CD14-positive monocyte (primary cell): ENCODE results near the gene ZNF32. TPM values are rescaled to one million over a fixed set of nuclear protein-coding genes. Genes with fewer than 3 reads are reported as not detected.

Experiments
- DNase-seq, 3 donors: peaks; one replicate each; pipeline ENCODE4 v3.0.0-alpha.2; 2011 to 2022
- H2AFZ ChIP-seq: 2 replicates; pipeline ENCODE4 v1.6.0; 2012; ENCODE audit warnings: mild to moderate bottlenecking, low read depth, low read length, inconsistent platforms; ENCODE audit not compliant: insufficient read depth, poor library complexity, severe bottlenecking
- H3K27ac ChIP-seq, 2 donors: 1 replicate in 1 of 2; 2 replicates in 1 of 2; pipeline ENCODE4 v1.5.1; 2012 to 2013; ENCODE audit warnings: low read length in 2 of 2, control low read depth in 1 of 2, inconsistent platforms in 1 of 2, low read depth in 1 of 2, mild to moderate bottlenecking in 1 of 2
- H3K27me3 ChIP-seq, 2 donors: one replicate each; pipeline versions ENCODE4 v1.6.0 to v1.6.1; 2011 to 2013; ENCODE audit warnings: low read length in 2 of 2; ENCODE audit not compliant: control insufficient read depth in 2 of 2, insufficient read depth in 2 of 2
- H3K36me3 ChIP-seq, 2 donors: replicated peaks in 1 of 2; 1 replicate in 1 of 2; 2 replicates in 1 of 2; pipeline versions ENCODE4 v1.5.1 to v1.6.1; 2012 to 2013; ENCODE audit warnings: low read length in 2 of 2, control low read depth in 1 of 2, inconsistent platforms in 1 of 2, mild to moderate bottlenecking in 1 of 2; ENCODE audit not compliant: insufficient read depth in 2 of 2, control insufficient read depth in 1 of 2
- H3K4me1 ChIP-seq, 2 donors: 1 replicate in 1 of 2; 2 replicates in 1 of 2; pipeline versions ENCODE4 v1.5.1 to v1.6.1; 2012 to 2013; ENCODE audit warnings: low read length in 2 of 2, control low read depth in 1 of 2, inconsistent platforms in 1 of 2, mild to moderate bottlenecking in 1 of 2, moderate library complexity in 1 of 2; ENCODE audit not compliant: insufficient read depth in 2 of 2, control insufficient read depth in 1 of 2
- H3K4me2 ChIP-seq: replicated peaks from 2 replicates; pipeline ENCODE3; 2012; ENCODE audit warnings: low read length, moderate library complexity, mild to moderate bottlenecking; ENCODE audit not compliant: poor library complexity, severe bottlenecking; ENCODE audit errors: extremely low read depth
- H3K4me3 ChIP-seq, 3 experiments: fragments of 200-600 bp in 1 of 3; sonication (generic) in 1 of 3; replicated peaks in 1 of 3; 1 replicate in 2 of 3; 2 replicates in 1 of 3; pipeline ENCODE4 v1.5.1; 2011 to 2013; ENCODE audit warnings: low read length in 3 of 3, mild to moderate bottlenecking in 3 of 3, control low read depth in 2 of 3, low read depth in 2 of 3, inconsistent platforms in 1 of 3, moderate library complexity in 1 of 3
- H3K79me2 ChIP-seq: 2 replicates; pipeline ENCODE4 v1.6.0; 2012; ENCODE audit warnings: mild to moderate bottlenecking, control low read depth, inconsistent platforms, low read length, moderate library complexity; ENCODE audit not compliant: insufficient read depth
- H3K9ac ChIP-seq: 2 replicates; pipeline ENCODE4 v1.6.0; 2017; ENCODE audit warnings: low read length, mild to moderate bottlenecking; ENCODE audit not compliant: insufficient read depth, poor library complexity, severe bottlenecking
- H3K9me3 ChIP-seq, 2 donors: replicated peaks in 1 of 2; 1 replicate in 1 of 2; 2 replicates in 1 of 2; pipeline versions ENCODE4 v1.5.1 to v1.6.1; 2012 to 2013; ENCODE audit warnings: low read length in 2 of 2, control low read depth in 1 of 2; ENCODE audit not compliant: control insufficient read depth in 1 of 2, insufficient read depth in 1 of 2
- H4K20me1 ChIP-seq: 2 replicates; pipeline ENCODE4 v1.6.0; 2012; ENCODE audit warnings: mild to moderate bottlenecking, low read length, control low read depth, moderate library complexity; ENCODE audit not compliant: insufficient read depth
- H3K27ac Mint-ChIP-seq, 7 donors: one replicate each; pipeline ENCODE4 v1.8.0; 2020; ENCODE audit warnings: mild to moderate bottlenecking in 7 of 7, mixed read lengths in 7 of 7, moderate library complexity in 6 of 7, inconsistent platforms in 2 of 7
- H3K27me3 Mint-ChIP-seq, 3 donors: one replicate each; pipeline ENCODE4 v1.8.0; 2021 to 2022; ENCODE audit warnings: low read depth in 3 of 3, mild to moderate bottlenecking in 3 of 3, mixed read lengths in 3 of 3, moderate library complexity in 3 of 3, inconsistent platforms in 1 of 3
- H3K36me3 Mint-ChIP-seq, 2 donors: one replicate each; pipeline ENCODE4 v1.8.0; 2020; ENCODE audit warnings: mixed read lengths in 2 of 2, inconsistent platforms in 1 of 2, mild to moderate bottlenecking in 1 of 2
- H3K4me1 Mint-ChIP-seq: one replicate; pipeline ENCODE4 v1.8.0; 2020; ENCODE audit warnings: mild to moderate bottlenecking, mixed read lengths
- H3K4me3 Mint-ChIP-seq, 2 donors: one replicate each; pipeline ENCODE4 v1.8.0; 2020; ENCODE audit warnings: mild to moderate bottlenecking in 2 of 2, mixed read lengths in 2 of 2, moderate library complexity in 1 of 2
- H3K9me3 Mint-ChIP-seq, 7 donors: one replicate each; pipeline ENCODE4 v1.8.0; 2020 to 2022; ENCODE audit warnings: mixed read lengths in 7 of 7, mild to moderate bottlenecking in 6 of 7, moderate library complexity in 6 of 7, inconsistent platforms in 2 of 7
- WGBS: methylation state at CpG from one replicate; pipeline ENCODE4 v1.1.5; 2013; ENCODE audit warnings: missing lambda C conversion rate; ENCODE audit not compliant: insufficient coverage; 5-methylcytosine and 5-hydroxymethylcytosine counted together
- intact Hi-C, 2 donors: fragments of 100-400 bp; cut with micrococcal nuclease; formaldehyde crosslinking; loops; one replicate each; pipeline versions ENCODE4 v1.15.0 to v1.15.1; 2023
- polyA plus RNA-seq, 3 donors: library from polyadenylated mRNA; depleted of rRNA in 1 of 3; unstranded in 2 of 3; stranded (reverse) in 1 of 3; fragments of 300-500 nt in 2 of 3; fragments of >200 nt in 1 of 3; fragmentation: Illumina TruSeq in 2 of 3; gene quantifications; 1 replicate in 2 of 3; 2 replicates in 1 of 3; pipeline ENCODE4 v1.2.3, GENCODE V29; 2012 to 2021
- TF ChIP-seq, protein P1 (sequence below): fragments of 200-600 bp; IDR thresholded peaks from one replicate; pipeline ENCODE4 v1.8.0; 2022; ENCODE audit warnings: antibody characterized with exemption, mild to moderate bottlenecking

The ZNF32 gene
- polyA plus RNA-seq, 3 donors = 16.7 to 33.6 (median 33.0) TPM

DNA sequence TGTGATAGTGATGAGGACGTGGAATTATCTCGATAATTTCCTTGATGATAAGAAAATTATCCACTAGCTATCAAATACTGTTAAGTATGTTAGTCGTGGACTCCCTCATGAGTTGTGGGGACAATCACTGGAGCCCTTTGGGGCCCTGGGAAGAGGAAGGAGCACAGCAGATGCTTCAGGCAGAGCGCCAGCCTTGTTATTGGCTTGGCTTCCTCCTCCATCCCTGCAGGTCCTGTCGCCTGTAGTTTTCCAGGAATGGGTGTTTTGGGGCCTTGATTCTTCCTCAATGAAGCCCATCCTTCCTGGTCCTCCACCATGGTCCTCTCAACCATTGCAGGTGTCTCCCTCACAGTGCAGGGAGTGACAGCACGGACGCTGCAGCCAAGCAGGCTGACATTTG lies 32.5 kb upstream of the ZNF32 start:
- H3K27me3 ChIP-seq = no peaks in the 10 kb centered on the region
- H3K79me2 ChIP-seq = no peaks in the 10 kb centered on the region
- H3K36me3 ChIP-seq = no peaks in the 10 kb centered on the region
- DNase-seq = no peak
- Mint-ChIP-seq H3K4me3 (no peak overlapping the region), H3K27me3 (peaks cover 8 to 11% (median 8%) of the 10 kb centered on the region in 3 donors), H3K36me3 (no peaks in the 10 kb centered on the region), H3K27ac (no peak overlapping the region), H3K9me3 (peaks cover 0 to 3% (median 1%) of the 10 kb centered on the region in 7 donors), H3K4me1 (no peaks in the 10 kb centered on the region)
- TF ChIP-seq, protein P1, sequence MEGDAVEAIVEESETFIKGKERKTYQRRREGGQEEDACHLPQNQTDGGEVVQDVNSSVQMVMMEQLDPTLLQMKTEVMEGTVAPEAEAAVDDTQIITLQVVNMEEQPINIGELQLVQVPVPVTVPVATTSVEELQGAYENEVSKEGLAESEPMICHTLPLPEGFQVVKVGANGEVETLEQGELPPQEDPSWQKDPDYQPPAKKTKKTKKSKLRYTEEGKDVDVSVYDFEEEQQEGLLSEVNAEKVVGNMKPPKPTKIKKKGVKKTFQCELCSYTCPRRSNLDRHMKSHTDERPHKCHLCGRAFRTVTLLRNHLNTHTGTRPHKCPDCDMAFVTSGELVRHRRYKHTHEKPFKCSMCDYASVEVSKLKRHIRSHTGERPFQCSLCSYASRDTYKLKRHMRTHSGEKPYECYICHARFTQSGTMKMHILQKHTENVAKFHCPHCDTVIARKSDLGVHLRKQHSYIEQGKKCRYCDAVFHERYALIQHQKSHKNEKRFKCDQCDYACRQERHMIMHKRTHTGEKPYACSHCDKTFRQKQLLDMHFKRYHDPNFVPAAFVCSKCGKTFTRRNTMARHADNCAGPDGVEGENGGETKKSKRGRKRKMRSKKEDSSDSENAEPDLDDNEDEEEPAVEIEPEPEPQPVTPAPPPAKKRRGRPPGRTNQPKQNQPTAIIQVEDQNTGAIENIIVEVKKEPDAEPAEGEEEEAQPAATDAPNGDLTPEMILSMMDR = no peak
- no peaks in the 10 kb centered on the region for H3K9me3 ChIP-seq
- no peak overlapping the region for H3K9ac ChIP-seq
- intact Hi-C loops = no loop called here
- no peak overlapping the region for H2AFZ ChIP-seq
- no peak overlapping the region for H3K27ac ChIP-seq
- WGBS = no CpG with 5 or more reads among the region's 7 CpGs
- no peaks in the 10 kb centered on the region for H4K20me1 ChIP-seq
- H3K4me3 ChIP-seq = no peak overlapping the region
- H3K4me2 ChIP-seq = no peak overlapping the region
- H3K4me1 ChIP-seq = no peaks in the 10 kb centered on the region

DNA sequence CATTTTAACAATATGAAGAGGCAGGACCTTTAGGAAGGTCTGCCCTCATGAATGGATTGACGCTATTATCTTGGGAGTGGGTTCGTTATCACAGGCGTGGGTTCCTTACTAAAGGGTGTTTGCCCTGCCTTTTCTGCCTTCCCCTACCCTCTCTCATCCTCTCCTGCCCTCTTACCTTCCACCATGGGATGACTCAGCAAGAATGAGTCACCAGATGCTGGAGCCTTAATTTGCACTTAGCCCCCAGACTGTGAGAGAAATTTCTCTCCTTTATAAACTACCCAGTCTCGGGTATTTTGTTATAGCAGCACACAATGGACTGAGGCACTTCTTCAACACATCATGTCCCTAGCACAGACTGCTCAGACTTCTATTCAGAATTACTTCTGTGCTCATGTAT lies 31.4 kb upstream of the ZNF32 start:
- H3K27ac Mint-ChIP-seq = peak overlapping the region in 1 of 7 donors; percentile 26
- WGBS = 67% methylated on average over 1 of the region's 4 CpGs
- intact Hi-C loops = no loop called here

More for the DNA sequence above, 31.4 kb upstream of the ZNF32 start:
- H3K27ac ChIP-seq = no peak overlapping the region
- H3K9me3 ChIP-seq = no peaks in the 10 kb centered on the region
- H3K9me3 Mint-ChIP-seq = peaks cover 0 to 3% (median 1%) of the 10 kb centered on the region in 7 donors
- no peaks in the 10 kb centered on the region for H3K4me1 ChIP-seq
- H3K4me1 Mint-ChIP-seq = no peaks in the 10 kb centered on the region
- no peak overlapping the region for H3K4me3 ChIP-seq
- no peak overlapping the region for H3K4me3 Mint-ChIP-seq
- no peaks in the 10 kb centered on the region for H3K36me3 Mint-ChIP-seq
- H3K36me3 ChIP-seq = no peaks in the 10 kb centered on the region
- TF ChIP-seq, protein P1 = no peak
- no peak overlapping the region for H3K9ac ChIP-seq
- H4K20me1 ChIP-seq = no peaks in the 10 kb centered on the region
- no peaks in the 10 kb centered on the region for H3K27me3 ChIP-seq
- peaks cover 7 to 11% (median 8%) of the 10 kb centered on the region in 3 donors for H3K27me3 Mint-ChIP-seq
- no peak for DNase-seq
- H3K4me2 ChIP-seq = no peak overlapping the region
- H2AFZ ChIP-seq = no peak overlapping the region
- H3K79me2 ChIP-seq = no peaks in the 10 kb centered on the region
